HG03103 (cell line): ENCODE data around the gene R3HDM2.

Experiments
- ATAC-seq: cut with Tn5 transposase; IDR thresholded peaks from one replicate; pipeline ENCODE4 v1.9.1; 2021; ENCODE audit warnings: low read depth; ENCODE audit not compliant: unreplicated experiment

Gene R3HDM2

DNA sequence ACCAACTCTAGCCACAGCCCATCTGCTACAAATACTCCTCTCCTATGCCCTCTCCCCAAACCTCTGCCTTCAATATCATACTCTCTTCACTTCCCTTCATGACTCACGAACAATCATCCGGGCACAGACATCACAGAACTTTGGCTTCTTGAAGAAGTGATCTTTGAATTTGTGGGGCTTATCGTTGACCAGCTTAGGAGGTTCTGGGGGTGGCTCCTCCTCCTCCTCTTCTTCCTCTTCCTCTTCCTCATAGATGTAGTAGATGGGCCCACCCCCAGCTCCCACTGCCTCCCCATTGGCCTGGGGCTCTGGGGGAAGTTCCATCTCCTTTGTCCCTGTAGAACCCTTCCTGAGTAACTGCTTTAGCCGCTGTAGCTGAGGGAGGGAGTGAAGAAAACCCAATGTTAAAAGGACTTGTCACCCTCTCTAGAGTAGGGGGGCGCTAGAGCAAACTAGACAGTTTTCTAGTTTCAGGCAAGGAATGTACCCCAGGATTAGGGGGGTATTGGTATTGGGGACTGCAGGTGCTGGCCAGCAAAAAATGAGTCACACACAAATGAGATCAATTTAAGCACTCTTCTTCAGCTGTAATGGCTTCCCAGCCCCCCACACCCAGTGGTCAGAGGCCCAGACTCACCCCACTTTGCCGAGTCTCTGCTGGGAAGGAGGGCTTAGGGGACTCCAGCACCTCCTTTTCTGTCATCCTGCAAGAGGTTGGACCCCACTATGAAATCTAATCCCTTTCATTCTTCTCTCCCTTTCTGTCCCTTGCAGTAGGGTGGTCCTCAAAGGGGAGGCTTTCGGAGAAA, 181.7 kb downstream of the R3HDM2 start:
- no peak for ATAC-seq

DNA sequence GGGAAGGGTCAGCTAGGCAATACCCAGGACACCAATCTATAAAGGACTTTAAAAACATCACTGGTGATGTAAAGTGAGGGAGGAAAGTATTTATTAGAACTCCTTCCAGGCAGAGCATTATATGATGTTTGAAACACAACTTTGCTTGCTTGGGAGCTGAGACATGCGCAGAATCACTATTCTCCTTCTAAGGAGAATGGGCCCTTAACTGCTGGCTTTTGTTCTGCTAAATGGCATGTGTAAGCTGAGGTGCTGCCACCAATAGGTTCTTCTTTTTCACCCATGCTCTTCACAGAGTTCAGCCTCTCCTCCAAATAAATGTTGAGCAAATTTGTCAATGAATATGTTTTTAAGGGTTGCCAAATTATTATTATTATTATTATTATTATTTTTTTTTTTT, 183.8 kb downstream of the R3HDM2 start:
- no peak for ATAC-seq

DNA sequence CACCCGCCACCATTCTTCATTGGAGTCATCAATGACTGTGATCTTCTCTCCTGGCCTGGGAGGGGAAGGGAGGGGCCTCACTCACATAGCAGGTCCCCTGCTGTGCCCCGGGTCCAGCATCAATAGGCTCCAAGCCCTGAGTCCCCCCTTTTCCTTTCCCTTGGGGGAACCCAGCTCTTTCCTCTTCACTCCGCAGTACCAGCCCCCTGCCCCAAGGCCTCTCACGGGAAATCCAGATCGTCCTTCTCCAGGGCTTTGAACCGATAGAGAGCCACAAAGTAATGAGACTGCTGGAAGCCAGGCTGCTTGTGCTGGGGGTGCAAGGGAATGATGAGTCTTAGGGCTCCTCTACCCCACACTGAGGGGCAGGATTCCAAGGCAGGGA, 186.5 kb downstream of the R3HDM2 start:
- ATAC-seq: no peak

DNA sequence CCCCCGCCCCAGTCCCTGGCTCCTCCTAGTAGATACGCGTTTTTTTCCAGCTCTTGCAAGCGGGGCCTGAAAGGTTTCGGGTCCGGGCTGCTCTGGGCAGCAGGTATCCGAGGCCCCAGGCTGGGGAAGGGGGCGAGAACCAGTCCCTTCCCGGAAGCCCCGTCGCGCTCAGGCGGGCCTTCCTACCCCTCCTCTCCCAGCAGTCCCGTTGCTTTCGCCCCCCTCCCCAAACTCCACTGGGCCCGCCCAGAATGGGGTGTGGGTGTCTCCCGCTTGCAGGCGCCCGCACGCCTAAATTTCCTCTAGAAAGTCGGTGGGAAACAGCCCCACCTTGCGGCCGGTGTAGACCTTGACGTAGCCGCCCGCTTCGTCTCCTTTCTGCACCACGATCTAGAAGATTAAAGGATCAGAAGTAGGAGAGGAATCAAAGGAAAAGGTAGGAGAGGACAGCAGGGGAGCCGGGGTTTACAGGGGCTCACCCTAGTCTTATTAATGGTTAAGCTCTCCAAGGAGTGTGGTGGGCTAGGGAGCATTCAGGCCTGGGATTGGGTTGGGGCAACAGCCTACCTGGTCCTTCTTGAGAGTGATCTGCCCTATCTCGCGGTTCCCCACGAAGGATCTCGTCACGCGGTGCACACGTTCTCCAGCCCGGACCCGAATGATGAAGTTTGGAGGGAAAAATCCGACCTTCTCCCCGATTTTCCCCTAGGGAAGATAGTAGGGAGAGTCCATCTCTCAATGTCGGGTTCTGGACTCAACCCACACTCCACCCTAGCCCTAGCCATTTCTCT, 187.1 kb downstream of the R3HDM2 start:
- no peak for ATAC-seq

DNA sequence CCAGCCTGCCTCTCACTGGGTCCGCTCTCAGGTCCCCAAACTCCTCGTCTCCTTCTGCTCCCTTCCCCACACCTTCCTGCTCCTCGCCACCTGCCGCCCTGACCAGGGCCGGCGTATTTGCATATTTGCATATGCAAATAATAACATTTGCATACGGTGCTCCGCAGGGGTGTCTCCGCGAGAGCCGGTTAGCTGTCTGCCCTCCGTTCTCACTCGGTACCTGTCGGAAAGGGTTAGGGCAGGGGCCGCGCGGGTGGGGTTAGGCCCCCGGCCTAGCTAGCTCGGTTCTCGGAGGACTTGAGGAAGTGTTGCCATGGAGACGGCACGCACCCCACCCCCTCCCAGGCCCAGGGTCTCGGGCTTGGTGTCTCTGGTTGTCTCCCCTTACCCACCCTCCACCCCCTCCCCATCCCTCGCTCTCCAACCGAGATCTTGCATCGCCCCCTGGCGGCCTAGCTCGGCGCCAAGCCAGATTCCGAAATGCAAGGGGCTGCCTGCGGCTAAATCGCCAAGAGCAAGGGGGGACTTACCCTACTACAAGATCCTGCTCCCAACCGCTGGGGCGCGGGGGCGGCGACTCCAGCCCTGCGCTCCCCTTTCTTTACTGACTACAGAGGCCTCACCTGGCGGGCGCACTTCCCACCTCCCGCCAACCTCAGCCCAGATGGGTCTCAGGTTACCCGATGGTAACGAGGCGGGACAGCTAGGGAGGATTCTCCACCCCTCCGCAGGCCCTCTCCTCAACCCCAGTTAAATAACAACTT, 188.0 kb downstream of the R3HDM2 start:
- no peak for ATAC-seq

DNA sequence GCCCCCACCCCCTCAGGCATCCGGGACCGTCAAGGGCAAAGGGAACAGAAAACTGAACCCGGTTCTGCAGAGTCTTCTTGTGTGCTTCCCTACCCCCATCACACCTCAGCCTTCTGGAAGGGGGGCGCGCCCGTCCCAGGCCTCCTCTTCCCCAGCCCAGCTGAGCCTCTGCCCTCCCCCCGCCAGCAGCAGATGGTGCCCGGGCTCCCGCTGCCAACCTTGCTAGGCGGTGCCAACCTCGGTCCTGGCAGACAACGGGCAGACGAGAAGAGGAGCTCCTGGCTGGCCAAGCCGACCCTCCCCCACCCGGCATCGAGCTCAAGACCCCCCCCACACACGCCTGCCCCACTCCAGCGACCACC, 188.5 kb downstream of the R3HDM2 start:
- no peak for ATAC-seq

DNA sequence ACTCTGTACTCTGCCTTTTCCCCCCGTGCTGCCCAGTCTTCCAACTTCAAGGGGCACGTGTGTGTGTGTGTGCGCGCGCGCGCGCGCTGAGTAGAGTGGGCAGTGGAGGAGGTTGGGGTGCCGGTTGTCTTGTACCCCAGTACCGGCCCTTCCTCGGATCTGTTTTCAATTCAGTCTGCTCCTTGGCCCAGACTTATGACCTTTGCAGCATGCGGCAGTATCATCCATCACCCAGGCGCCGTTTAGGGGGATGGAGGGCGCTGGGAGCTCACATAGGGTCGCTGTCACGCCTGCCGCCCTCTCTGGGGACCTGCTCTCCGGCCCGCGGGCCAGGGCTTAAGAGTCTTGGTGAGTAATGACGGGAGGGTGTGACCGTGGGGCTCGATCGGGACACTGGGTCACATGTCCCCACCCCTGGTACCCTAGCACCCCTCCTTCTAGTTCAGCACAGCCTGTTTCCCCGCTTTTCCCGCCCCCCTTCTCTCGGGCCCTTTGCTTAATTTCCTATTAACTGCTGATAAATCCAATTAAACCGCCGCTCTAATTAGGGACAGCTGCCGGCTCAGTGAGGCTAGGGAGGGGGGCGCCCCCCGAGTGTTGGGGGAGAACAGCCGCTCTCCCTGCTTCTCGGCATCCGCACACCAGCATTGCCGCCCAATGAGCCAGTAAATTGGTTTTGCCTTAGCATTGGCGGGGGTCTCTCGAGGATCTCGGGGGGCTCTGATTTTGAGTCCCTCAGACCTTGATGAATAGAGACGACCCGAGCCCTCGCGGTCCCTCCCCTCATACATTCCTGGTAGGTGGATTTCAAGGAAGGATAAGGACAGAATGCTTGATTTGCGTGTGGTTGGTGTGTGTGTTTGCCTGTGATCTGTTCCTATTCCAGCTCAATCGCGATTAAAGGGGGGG, 189.2 kb downstream of the R3HDM2 start:
- no peak for ATAC-seq

DNA sequence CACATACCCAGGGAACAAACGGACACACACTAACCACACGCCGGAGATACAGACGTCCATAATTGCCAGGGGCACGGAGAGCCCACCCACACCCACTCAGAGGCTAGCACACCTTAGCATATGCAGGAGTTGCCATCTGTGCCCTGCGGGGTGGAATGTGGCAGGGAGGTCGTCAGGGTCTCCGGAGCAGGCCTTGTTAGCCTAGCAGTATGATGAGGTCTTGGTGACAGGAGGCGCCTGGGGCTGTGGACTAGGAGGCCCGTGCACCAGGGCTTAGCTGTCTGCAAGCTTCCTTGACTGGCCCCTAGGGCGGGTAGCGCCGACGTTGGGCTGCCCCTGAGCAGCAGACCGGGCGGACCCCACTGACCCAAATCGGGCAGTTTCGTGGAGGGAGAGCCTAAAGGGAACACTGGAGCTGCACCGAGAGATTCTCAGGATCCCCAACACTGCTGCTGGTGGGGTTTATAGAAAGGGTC, 189.9 kb downstream of the R3HDM2 start:
- ATAC-seq: no peak

DNA sequence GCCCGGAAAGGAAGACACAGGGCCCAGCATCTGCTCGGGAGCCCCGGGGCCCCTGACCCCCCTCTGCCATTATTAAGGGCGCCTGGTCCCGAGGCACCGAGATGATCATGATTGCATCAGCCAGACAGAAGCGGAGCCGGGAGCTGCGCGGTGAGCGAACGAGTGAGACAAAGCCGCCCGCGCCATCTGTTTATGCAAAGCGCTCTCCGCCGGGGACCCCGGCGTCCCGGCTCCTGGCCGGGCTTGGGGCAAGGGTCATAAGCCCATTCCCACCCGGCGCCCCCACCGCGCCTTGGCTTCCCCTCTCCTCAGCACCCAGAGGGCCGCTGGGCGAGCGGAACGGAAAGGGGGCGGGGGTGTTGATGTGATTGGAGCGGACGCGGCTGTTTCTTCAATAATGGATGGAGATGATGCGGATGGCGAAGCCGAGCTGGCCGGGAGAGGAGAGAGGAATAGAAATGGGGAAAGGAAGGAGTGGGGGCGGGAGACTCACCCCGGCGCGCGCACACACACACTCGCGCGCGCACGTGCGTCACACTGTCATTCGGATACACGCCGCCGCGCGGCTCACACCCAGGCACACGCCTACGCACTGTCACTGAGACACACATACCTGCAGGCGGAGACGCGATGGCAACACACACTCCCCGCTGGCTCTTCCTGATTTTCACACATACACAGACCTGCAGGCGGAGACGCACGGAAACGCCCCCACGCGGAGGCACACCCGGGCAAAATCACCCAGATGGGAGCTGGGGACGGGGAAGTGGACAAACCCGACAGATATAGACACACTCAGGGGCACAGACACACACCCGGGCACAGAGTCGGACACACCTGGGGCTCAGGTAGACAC, 190.5 kb downstream of the R3HDM2 start:
- ATAC-seq: no peak

DNA sequence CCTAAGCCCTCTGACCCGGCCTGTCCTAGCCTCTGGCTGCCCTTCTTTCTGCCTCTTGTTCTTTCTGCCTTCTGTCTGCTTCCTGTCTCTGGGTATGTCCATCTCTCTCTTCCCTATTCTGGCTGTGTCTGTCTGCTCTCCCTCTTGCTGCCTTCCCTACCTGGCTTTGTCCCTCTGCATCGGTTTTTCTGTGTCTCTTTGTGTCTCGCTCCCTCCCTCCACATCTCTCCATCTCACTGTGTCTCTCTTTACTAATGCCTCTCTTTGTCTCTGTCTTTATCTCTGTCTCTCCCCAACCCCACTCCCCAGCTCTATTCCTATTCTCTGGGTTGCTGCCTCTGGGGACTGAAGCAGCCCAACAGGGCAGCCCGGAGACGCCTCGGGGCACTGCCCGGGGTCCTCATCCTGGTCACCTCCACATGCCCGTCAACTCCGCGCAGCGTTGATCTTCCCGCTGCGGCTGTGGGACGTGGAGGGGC, 191.2 kb downstream of the R3HDM2 start:
- ATAC-seq: no peak

DNA sequence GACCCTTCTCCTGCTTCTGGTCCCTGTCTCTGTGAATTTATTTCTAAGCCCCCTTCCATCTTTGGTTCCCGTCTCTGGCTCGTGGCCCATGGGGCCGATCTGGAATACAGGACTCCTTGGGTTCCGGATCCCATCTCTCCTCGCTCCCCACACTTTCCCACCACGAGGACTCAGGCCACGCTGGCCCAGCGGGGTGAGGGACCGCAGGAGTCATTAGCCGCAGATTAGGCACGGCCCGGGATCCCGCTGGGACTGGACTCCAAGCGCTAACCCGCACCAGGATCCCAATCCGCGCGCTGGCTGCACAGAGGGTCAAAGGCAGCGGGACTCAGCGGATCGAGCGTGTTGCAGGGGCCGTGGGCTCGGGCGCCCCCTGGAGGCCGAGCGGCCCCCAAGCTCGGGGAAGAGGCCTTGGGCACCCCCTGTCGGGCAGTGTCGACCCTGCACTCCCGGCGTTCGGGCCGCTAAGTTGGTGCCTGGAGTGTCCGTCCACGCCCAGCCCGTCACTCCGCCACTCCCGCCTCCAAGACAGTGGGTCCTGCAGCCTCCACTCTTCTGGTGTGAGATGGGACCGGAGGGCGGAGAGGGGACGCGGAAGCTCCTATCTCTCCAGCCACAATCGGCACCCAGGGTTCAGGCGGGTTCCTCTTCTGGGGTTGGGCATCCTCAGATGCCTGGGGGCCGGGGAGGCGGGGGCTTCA, 191.8 kb downstream of the R3HDM2 start:
- no peak for ATAC-seq

DNA sequence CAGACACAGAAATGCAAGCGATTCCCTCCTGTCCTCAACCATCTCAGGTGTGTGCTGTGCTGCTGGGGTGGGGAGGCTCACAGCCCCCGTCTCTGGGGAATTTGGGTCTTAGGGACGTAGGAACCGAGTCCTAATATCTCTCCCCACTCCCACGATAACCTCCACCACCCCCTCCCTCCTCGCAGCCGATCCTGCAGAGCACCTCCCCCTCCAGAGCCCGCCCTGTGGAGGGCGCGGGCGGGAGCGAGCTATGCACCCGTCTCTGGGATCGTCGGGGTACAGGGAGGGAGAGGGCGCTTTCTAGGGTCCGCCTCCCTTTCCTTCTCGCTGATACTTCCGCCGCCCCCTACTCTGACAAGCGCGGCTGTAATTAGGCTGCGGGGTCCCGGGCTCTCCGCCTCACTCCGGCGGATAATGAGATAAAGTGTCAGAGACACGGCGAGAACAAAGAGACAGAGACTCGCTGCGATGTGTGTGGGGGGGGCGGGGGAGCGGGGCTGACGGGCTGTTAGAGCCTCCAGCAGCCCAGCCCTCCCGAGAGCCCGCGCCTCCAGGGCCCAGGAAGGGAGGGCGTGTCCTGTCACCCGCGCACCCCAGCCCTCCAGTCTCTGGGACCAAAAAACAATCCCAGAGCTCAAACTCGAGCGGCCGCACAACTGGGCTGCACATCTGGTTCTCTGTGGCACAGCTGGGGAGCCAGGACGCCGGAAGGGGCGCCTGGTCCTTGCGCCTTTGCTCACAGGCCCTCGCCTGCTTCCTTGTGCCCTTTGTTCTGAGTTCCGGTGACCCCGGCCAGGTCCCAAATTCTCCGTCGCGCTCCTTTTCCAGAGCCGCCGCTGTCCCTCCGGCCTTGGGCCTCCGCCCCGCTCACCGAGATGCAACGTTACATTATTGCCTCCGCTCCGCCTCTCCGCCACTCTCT, 192.7 kb downstream of the R3HDM2 start:
- no peak for ATAC-seq

DNA sequence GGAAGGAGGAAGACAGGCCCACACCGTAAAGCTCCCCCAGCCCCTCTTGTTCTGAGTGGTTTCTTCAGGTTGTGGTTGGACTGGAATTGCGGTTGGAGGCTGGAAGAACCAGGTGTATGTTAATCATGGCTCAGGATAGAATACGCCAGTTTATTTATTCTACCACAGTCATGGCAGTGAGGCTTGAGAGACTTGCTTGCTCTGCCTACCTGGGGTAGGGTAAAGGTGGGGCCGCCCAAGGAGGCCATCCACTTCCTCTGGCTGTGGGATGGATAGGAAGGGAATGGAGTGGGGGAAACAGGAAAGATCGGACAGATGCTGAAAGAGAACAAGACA, 193.3 kb downstream of the R3HDM2 start:
- ATAC-seq: no peak

DNA sequence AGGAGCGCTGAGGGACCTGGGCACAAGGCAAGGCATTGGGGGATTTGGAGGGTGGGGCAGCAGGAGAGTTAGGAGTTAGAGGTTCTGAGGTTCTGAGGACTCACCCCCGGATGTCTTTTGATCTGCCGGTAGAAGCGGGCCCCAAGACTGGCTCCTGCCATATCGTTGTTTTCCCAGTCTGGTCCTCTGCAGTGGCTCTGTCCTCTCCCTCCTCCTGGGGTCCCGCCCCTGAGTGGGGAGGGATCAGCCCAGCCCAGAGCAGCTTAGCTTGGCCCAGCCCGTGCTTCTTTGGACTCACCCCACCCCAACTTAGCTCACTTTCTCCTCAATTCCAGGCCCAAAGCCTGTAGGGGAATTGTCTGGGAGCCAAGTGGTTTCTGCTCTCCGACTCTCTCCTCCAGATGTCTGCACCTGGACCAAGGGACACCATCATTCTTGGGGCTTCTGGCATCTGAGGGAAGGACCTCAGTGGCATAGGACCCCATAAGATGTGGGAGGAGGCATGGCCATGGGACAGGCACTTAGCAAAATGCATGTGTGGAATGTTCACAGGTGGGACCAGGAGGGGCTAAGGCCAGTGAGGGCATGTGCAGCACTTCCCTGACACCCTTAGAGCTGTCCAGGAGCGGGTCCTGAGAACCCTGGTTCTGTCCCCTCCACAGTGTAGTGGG, 193.8 kb downstream of the R3HDM2 start:
- no peak for ATAC-seq

DNA sequence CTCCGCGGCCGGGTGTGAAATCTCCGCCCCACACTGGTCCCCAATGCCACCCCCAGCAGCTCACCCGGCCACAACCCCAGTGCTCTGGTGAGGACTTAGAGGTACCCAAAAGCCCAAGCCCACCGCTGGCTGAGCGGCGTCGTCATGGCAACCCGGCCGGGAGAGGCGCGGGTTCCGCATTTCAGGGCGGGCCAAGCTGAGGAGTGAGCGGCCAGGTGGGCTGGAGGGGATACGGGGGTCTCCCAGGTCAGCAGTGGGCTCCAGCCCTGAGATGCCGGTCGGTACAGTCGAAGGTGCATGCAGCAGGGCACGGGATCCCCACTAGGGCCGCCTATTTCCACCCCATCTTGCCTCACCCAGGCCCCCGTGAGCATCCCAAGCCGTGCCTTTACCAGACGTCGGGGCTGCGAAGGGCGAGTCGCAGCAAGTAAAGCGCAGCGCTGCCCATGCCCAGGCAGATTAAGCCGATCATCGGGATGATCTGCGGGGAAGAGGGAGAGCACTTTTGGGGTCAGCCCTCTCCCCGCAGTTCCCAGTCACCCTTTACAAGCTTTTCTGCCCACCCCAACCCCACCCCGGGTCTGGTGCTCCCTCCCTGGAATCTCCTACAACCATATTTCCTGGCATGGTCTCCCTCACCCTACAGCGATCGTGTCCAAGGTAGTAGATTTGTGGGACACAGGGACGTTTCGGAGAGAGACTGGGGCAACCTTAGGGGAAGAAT, 194.5 kb downstream of the R3HDM2 start:
- no peak for ATAC-seq

DNA sequence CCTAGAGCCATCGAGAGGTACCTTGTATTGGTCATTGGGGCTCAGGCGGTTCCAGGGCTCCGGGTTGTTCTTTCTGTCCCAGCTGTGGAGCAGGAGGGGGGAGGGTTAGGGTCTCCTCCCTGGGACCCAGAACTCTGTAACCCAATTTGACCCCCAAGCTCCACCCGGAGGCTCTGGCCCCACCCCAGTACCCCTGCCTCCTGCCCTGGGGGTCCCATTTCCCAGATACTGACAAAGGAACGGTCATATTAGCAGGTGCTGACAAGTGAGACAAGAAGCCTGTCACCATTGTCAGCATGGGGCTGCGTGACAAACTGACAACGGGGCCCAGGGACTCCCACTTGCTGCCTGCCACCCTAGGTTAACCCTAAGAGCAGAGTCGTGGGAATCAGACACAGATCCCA, 195.1 kb downstream of the R3HDM2 start:
- ATAC-seq: no peak
